GM04503 (cell line): ENCODE results near the gene CYP2E1.
"Not testable (repeated sequence)": the region's sequence is repeated elsewhere in the genome, so short reads cannot be mapped to it uniquely, and the experiment has no call there.

ENCODE experiments used
- DNase-seq: peaks from one replicate; pipeline ENCODE4 v3.0.0-alpha.2; 2012; ENCODE audit warnings: low read depth

Gene CYP2E1

GRCh38 chr10:133573460-133573859 lies 46.3 kb downstream of the CYP2E1 start:
- not testable (repeated sequence) for DNase-seq

- DNase-seq = not testable (repeated sequence)
These were observed 49.9 kb downstream of the CYP2E1 start for GRCh38 chr10:133577037-133577436.
